ENCODE results near the gene TMC2.
"Not testable (repeated sequence)": the region's sequence is repeated elsewhere in the genome, so short reads cannot be mapped to it uniquely, and the experiment has no call there.

TMC2 gene

GRCh38 chr20:2658414-2659354, 122.3 kb downstream of the TMC2 start:
- DNase-seq (ENCODE audit: low read depth in 4 of 4, low spot score in 1 of 4) = no peak

DNA sequence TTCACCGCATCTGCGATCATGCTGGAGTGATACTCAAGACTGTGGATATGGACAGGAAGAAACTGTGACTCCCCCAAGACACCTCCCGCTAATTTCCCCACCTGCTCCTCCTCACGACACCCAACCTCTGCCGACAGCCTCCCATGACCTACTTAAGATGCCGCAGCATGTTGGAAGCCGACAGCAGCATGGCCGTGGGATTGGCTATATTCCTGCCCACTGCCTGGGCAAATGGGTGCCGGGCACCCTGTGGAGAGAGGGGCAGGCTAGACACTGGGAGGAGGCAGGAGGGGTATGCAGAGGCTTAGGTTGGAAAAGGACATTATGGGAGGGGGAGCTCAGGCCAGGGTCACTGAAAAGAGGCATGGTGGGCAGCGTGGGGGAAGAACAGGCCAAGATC, 123.2 kb downstream of the TMC2 start:
- DNase-seq (ENCODE audit: low read depth in 4 of 4, low spot score in 1 of 4) = no peak

- no peak for DNase-seq (ENCODE audit: low read depth in 4 of 4, low spot score in 1 of 4)
Observed at GRCh38 chr20:2663364-2663886, 127.1 kb downstream of the TMC2 start.

DNA sequence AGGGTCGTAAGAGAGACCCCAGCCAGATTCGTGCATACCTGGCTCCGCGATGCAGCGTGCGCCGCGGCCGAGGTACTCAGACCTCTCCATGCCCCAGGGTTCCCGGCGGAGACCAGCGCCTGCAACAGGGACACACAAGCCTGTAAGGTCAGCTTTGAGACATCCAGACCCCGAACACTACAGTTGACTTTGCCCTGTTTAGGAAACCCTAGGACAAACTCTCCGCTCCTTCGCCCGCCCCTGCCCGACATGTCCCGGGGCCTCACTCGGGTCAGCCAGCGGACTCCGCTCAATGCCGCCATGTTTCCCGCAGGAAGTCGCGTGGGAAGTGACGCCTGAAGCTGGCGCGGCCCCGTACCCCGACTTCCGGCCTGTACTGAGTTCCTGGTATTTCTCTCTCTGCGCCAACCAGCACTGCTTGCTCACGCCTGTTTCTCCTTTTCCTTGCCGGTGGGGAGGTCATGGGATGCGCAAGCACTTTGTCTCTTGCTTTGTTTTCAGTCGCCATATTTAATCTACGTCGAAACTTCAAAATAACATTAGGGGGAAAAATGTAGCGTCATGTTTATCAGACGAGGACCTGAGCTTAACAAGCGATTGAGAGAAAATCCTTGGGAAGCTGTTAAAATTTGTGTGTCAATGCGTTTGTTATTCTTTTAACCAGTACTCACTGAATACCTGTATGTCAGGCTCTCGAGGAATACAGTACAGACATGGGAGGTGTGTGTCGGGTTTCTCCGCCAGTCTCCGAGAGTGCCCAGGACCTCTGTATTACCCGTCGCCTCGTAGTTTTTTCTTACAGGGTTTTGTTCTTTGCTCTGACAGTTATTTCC, 127.7 kb downstream of the TMC2 start, which contains the start of gene IDH3B:
TSS of gene IDH3B (minus strand) at position 330 of the 833 bp plus-strand sequence. CDS start at position 302, 28 bp downstream.
- peak; percentile 74 to 86 (median 86) for DNase-seq (ENCODE audit: low read depth in 4 of 4, low spot score in 1 of 4)

- DNase-seq (ENCODE audit: low read depth in 4 of 4, low spot score in 1 of 4) = no peak
Observed at GRCh38 chr20:2671977-2672376, 135.6 kb downstream of the TMC2 start.

- DNase-seq (ENCODE audit: low read depth in 4 of 4, low spot score in 1 of 4) = no peak
Observed at GRCh38 chr20:2672446-2672845, 136.1 kb downstream of the TMC2 start.

DNA sequence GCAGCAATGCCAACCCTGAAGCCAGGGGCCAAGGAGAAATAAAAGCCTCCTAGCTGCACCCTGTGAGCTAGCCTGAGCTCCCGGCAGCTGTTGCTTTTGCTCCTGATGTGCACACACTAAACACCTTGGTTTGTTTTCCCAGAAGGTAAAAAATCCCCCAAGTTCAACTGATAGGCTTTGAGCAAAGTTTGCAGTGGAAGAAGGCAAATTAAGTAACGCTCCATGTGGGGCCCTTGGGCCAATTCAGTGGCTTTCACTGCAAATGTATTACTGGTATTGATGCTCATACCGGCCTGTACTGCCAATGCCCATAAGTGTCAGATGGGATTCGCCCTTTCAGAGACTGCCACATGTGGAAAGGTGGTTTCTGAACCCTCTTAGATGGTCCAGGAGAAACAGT, 137.1 kb downstream of the TMC2 start:
- no peak for DNase-seq (ENCODE audit: low read depth in 4 of 4, low spot score in 1 of 4)

DNA sequence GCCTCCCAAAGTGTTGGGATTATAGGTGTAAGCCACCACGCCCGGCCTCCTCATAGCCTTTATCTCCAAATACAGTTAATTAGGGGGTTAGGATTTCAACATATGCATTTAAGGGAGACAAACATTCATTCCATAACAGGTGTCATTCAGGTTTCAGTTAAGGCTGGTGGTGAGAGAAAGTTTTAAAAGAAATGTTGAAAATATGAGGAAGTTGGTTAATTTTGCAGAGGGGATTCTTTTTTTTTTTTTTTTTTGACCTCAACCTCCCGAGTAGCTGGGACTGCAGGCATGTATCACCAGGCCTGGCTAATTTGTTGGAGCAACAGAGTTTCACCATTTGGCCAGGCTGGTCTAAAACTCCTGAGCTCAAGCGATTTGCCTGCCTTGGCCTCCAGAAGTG, 143.7 kb downstream of the TMC2 start:
- no peak for DNase-seq (ENCODE audit: low read depth in 4 of 4, low spot score in 1 of 4)

GRCh38 chr20:2682040-2682439, 145.7 kb downstream of the TMC2 start:
- DNase-seq (ENCODE audit: low read depth in 4 of 4, low spot score in 1 of 4) = not testable (repeated sequence)

DNA sequence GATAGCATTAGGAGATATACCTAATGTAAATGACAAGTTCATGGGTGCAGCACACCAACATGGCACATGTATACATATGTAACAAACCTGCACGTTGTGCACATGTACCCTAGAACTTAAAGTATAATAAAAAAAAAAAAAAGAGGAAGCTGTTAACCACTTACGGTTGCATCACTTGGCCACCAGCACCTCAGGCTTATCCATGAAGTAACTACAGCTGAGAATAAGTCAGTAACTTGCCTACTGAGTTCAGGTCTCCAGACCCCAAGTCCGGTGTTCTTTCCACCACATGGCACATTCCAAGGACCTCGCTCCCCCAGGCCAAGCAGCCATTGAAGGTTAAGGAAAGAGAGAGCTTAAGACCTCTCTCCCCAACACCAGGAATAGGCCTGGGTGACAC, 148.4 kb downstream of the TMC2 start:
- DNase-seq (ENCODE audit: low read depth in 4 of 4, low spot score in 1 of 4) = not testable (repeated sequence)

DNA sequence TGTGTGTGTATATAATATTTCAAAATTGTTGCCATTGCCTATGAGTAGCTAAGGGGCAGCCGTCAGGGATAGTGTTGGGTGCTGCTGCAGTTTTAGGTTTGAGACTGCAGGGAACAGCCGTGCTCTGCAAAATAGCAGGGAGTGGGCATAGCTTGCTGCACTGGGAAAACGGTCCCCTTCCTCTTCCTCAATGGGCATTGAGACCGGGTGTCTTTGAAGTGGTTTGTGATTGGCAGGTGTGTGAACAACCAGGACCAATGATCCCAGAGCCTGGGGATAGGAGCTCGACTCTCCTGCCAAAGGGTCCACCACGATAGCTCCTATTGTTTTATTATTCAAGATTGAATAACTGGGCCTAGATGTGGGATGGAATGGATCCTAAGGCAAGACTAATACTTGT, 151.1 kb downstream of the TMC2 start:
- DNase-seq (ENCODE audit: low read depth in 4 of 4, low spot score in 1 of 4) = no peak

GRCh38 chr20:2688041-2688591, 151.7 kb downstream of the TMC2 start:
- DNase-seq (ENCODE audit: low read depth in 4 of 4, low spot score in 1 of 4) = peak; percentile 34 to 66 (median 49)

DNA sequence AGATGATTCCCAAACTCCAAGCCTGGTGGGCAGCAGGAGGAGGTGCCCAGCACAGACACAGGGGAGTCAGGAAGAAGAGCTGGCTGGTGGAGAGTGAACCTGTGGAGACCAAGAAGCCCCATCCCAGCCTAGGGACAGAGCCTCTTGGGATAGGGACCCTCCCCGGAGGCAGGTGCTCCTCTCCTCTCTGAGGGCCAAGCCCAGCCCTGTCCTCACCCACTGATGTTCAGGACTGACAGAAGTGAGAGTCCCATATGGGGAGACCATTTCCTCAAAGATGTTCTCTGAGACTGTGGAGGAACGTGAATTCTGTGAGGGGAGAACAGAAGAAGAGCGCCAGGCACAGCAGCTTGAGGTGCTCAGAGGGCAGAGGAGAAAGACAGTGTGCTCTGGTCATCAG, 153.8 kb downstream of the TMC2 start:
- no peak for DNase-seq (ENCODE audit: low read depth in 4 of 4, low spot score in 1 of 4)

- no peak for DNase-seq (ENCODE audit: low read depth in 4 of 4, low spot score in 1 of 4)
Observed at GRCh38 chr20:2690718-2691117, 154.3 kb downstream of the TMC2 start.

DNA sequence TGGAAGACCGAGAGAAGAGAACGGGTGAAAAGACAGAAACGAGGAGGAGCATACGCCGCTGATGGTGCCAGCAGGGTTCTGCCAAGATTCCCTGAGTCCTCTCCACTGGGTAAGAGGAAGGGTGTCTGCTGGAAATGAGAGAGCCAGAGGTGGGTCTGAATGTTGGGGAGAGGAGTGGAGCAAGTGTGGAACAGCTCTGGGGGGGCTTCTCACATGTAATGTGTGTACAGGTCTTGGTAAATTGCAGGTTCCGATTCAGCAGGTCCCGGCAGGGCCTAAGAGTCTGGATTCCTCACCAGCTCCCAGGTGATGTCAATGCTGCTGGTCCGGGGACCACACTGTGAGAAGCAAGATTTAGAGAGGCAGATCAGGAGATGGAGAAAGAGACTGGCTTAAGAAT, 154.8 kb downstream of the TMC2 start:
- DNase-seq (ENCODE audit: low read depth in 4 of 4, low spot score in 1 of 4) = no peak
